HEK293 (cell line): ENCODE measurements around the gene HIGD1A.
A peak's percentile ranks its signal among the peaks of the same experiment; 100 is the strongest.

Experiments used
- CTCF ChIA-PET: fragments of 350-600 bp; formaldehyde crosslinking; extraction: SDS; loops from one replicate; lab custom pipeline; 2021; ENCODE audit warnings: antibody characterized with exemption; lab: Yijun Ruan, JAX
- POLR2A ChIA-PET: fragments of 300-600 bp; formaldehyde crosslinking; extraction: SDS; loops from one replicate; lab custom pipeline; 2020; ENCODE audit warnings: antibody characterized with exemption, inconsistent platforms; lab: Yijun Ruan, JAX
- H3K27ac ChIP-seq: fragments of 200-500 bp; sonication (Bioruptor generic); 2 replicates; pipeline ENCODE4 v1.5.1; 2014; ENCODE audit warnings: low read depth, low read length, control low read depth, inconsistent platforms; ENCODE audit errors: extremely low read depth
- H3K36me3 ChIP-seq, 2 experiments: fragments of 200-500 bp in 1 of 2; sonication (Bioruptor generic) in 1 of 2; 1 replicate in 1 of 2; 2 replicates in 1 of 2; pipeline ENCODE4 v1.5.1; 2014 to 2017; ENCODE audit warnings: inconsistent platforms in 2 of 2, low read length in 2 of 2; ENCODE audit not compliant: control insufficient read depth in 2 of 2, insufficient read depth in 1 of 2
- H3K4me1 ChIP-seq: fragments of 200-500 bp; sonication (Bioruptor generic); 2 replicates; pipeline ENCODE4 v1.5.1; 2014; ENCODE audit warnings: mild to moderate bottlenecking, low read length, inconsistent platforms; ENCODE audit not compliant: control insufficient read depth, insufficient read depth
- H3K4me3 ChIP-seq: 2 replicates; pipeline ENCODE4 v1.5.1; 2011; ENCODE audit warnings: low read depth, mild to moderate bottlenecking, control low read depth, low read length, moderate library complexity
- H3K9me3 ChIP-seq: fragments of 200-500 bp; sonication (Bioruptor generic); 2 replicates; pipeline ENCODE4 v1.5.1; 2014; ENCODE audit warnings: low read depth, low read length, inconsistent platforms; ENCODE audit not compliant: control insufficient read depth, insufficient read depth
- GLI2 ChIP-seq: fragments of 450-650 bp; formaldehyde crosslinking; IDR thresholded peaks from 2 replicates; pipeline ENCODE4; 2017; ENCODE audit warnings: missing biosample characterization, missing genetic modification characterization, low read depth, borderline replicate concordance
- SCRT2 ChIP-seq: fragments of 450-650 bp; formaldehyde crosslinking; IDR thresholded peaks from 2 replicates; pipeline ENCODE4 v1.5.1; 2016; ENCODE audit warnings: missing biosample characterization, missing genetic modification characterization
- ZBTB48 ChIP-seq: fragments of 450-650 bp; formaldehyde crosslinking; IDR thresholded peaks from 2 replicates; pipeline ENCODE4 v1.5.1; 2016; ENCODE audit warnings: missing biosample characterization, missing genetic modification characterization
- ZBTB8A ChIP-seq: fragments of 450-650 bp; formaldehyde crosslinking; IDR thresholded peaks from 2 replicates; pipeline ENCODE4 v1.5.1; 2016; ENCODE audit warnings: missing biosample characterization, missing genetic modification characterization
- ZEB2 ChIP-seq: fragments of 450-650 bp; formaldehyde crosslinking; IDR thresholded peaks from 2 replicates; pipeline ENCODE4 v1.5.1; 2016; ENCODE audit warnings: missing biosample characterization, missing genetic modification characterization
- ZFP41 ChIP-seq: fragments of 450-650 bp; formaldehyde crosslinking; IDR thresholded peaks from 2 replicates; pipeline ENCODE4 v1.5.1; 2016; ENCODE audit warnings: missing biosample characterization, missing genetic modification characterization, borderline replicate concordance
- ZNF133 ChIP-seq: fragments of 450-650 bp; formaldehyde crosslinking; IDR thresholded peaks from 2 replicates; pipeline ENCODE4 v1.5.1; 2016; ENCODE audit warnings: missing biosample characterization, missing genetic modification characterization
- ZNF140 ChIP-seq: fragments of 450-650 bp; formaldehyde crosslinking; IDR thresholded peaks from 2 replicates; pipeline ENCODE4 v1.5.1; 2016; ENCODE audit warnings: missing biosample characterization, missing genetic modification characterization
- ZNF175 ChIP-seq: fragments of 450-650 bp; formaldehyde crosslinking; IDR thresholded peaks from 2 replicates; pipeline ENCODE4 v1.5.1; 2016; ENCODE audit warnings: missing biosample characterization, missing genetic modification characterization
- ZNF2 ChIP-seq: fragments of 450-650 bp; formaldehyde crosslinking; IDR thresholded peaks from 2 replicates; pipeline ENCODE4 v1.5.1; 2016; ENCODE audit warnings: missing biosample characterization, missing genetic modification characterization
- ZNF214 ChIP-seq: fragments of 450-650 bp; formaldehyde crosslinking; IDR thresholded peaks from 2 replicates; pipeline ENCODE4 v1.5.1; 2017; ENCODE audit warnings: missing biosample characterization, mild to moderate bottlenecking, missing genetic modification characterization, borderline replicate concordance
- ZNF350 ChIP-seq: fragments of 450-650 bp; formaldehyde crosslinking; IDR thresholded peaks from 2 replicates; pipeline ENCODE4 v1.5.0; 2017; ENCODE audit warnings: missing biosample characterization, mild to moderate bottlenecking, missing genetic modification characterization
- ZNF37A ChIP-seq: fragments of 450-650 bp; IDR thresholded peaks from 2 replicates; pipeline ENCODE4 v1.5.1; 2018; ENCODE audit warnings: missing biosample characterization, missing genetic modification characterization
- ZNF433 ChIP-seq: fragments of 450-650 bp; formaldehyde crosslinking; IDR thresholded peaks from 2 replicates; pipeline ENCODE4 v1.5.1; 2016; ENCODE audit warnings: missing biosample characterization, missing genetic modification characterization, low read depth
- ZNF510 ChIP-seq: fragments of 450-650 bp; formaldehyde crosslinking; IDR thresholded peaks from 2 replicates; pipeline ENCODE4 v1.5.1; 2018; ENCODE audit warnings: mild to moderate bottlenecking, missing genetic modification characterization, missing biosample characterization; ENCODE audit not compliant: insufficient replicate concordance
- ZNF555 ChIP-seq: fragments of 450-650 bp; formaldehyde crosslinking; conservative IDR thresholded peaks from 2 replicates; pipeline ENCODE4 v1.5.1; 2017; ENCODE audit warnings: missing biosample characterization, mild to moderate bottlenecking, missing genetic modification characterization, inconsistent platforms
- ZNF623 ChIP-seq: fragments of 450-650 bp; formaldehyde crosslinking; IDR thresholded peaks from 2 replicates; pipeline ENCODE4 v1.5.1; 2016; ENCODE audit warnings: missing biosample characterization, missing genetic modification characterization
- ZNF629 ChIP-seq: fragments of 450-650 bp; formaldehyde crosslinking; IDR thresholded peaks from 2 replicates; pipeline ENCODE4 v1.5.1; 2017; ENCODE audit warnings: missing biosample characterization, missing genetic modification characterization
- ZNF677 ChIP-seq: fragments of 450-650 bp; IDR thresholded peaks from 2 replicates; pipeline ENCODE4 v1.5.0; 2018; ENCODE audit warnings: missing biosample characterization, mild to moderate bottlenecking, missing genetic modification characterization, moderate library complexity
- ZNF830 ChIP-seq: fragments of 450-650 bp; IDR thresholded peaks from 2 replicates; pipeline ENCODE4 v1.5.0; 2018; ENCODE audit warnings: missing biosample characterization, missing genetic modification characterization, low read depth, mild to moderate bottlenecking, moderate library complexity
- ZNF837 ChIP-seq: fragments of 450-650 bp; formaldehyde crosslinking; IDR thresholded peaks from 2 replicates; pipeline ENCODE4 v1.5.1; 2016; ENCODE audit warnings: missing biosample characterization, missing genetic modification characterization
- ZNF843 ChIP-seq: fragments of 450-650 bp; formaldehyde crosslinking; IDR thresholded peaks from 2 replicates; pipeline ENCODE4 v1.5.1; 2016; ENCODE audit warnings: missing biosample characterization, missing genetic modification characterization
- TF ChIP-seq, protein P1 (sequence below): fragments of 450-650 bp; formaldehyde crosslinking; IDR thresholded peaks from 2 replicates; pipeline ENCODE4 v1.5.1; 2016; ENCODE audit warnings: missing biosample characterization, missing genetic modification characterization
- TF ChIP-seq, protein P2 (sequence below): fragments of 450-650 bp; formaldehyde crosslinking; IDR thresholded peaks from 2 replicates; pipeline ENCODE4 v1.5.1; 2016; ENCODE audit warnings: missing biosample characterization, missing genetic modification characterization
- TF ChIP-seq, protein P3 (sequence below): fragments of 450-650 bp; formaldehyde crosslinking; IDR thresholded peaks from 2 replicates; pipeline ENCODE4 v1.5.1; 2016; ENCODE audit warnings: missing biosample characterization, missing genetic modification characterization
- TF ChIP-seq, protein P4 (sequence below): fragments of 450-650 bp; formaldehyde crosslinking; IDR thresholded peaks from 2 replicates; pipeline ENCODE4 v1.5.1; 2017; ENCODE audit warnings: missing biosample characterization, missing genetic modification characterization

HIGD1A gene

DNA sequence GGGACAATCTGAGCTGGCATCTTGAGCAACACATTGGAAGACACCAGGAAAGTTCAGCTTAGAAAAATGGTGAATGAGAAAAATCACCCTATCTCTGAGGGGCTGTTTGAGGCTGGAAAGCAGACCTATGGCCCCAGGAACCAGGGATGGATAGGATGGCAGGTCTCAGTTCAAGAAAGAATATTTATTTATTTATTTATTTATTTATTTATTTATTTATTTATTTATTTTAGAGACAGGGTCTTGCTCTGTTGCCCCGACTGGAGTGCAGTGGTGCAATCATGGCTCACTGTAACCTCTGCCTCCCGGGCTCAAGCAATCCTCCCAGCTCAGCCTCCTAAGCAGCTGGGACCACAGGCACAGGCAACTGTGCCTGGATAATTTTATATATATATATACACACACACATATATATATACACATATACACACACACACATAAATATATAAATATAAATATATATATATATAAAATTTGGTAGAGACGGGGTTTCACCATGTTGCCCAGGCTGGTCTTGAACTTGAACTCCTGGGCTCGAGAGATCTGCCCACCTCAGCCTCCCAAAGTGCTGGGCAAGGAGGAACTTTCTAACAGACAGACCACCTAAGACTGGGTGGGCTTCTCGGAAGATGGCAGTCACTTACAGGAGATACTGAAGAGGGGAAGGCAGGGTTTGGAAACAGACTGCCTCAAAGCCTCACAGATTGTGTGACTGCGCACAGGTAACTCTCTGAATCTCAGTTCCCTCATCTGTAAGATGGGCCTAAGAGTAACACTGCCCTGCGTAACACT lies 60.9 kb downstream of the HIGD1A start (continued):
- 0 out of 2 replicates have a peak, but pooled peaks have one; percentile 31 for TF ChIP-seq ZBTB8A (tag by site-specific recombination)
- no peak for TF ChIP-seq ZNF350 (tag by site-specific recombination)
- TF ChIP-seq ZNF843 = no peak
- TF ChIP-seq ZNF555 = peak; percentile 39
- TF ChIP-seq ZNF623 (tag by site-specific recombination) = peak; percentile 31; the same call in 1 of the 2 replicates
- TF ChIP-seq, protein P1, sequence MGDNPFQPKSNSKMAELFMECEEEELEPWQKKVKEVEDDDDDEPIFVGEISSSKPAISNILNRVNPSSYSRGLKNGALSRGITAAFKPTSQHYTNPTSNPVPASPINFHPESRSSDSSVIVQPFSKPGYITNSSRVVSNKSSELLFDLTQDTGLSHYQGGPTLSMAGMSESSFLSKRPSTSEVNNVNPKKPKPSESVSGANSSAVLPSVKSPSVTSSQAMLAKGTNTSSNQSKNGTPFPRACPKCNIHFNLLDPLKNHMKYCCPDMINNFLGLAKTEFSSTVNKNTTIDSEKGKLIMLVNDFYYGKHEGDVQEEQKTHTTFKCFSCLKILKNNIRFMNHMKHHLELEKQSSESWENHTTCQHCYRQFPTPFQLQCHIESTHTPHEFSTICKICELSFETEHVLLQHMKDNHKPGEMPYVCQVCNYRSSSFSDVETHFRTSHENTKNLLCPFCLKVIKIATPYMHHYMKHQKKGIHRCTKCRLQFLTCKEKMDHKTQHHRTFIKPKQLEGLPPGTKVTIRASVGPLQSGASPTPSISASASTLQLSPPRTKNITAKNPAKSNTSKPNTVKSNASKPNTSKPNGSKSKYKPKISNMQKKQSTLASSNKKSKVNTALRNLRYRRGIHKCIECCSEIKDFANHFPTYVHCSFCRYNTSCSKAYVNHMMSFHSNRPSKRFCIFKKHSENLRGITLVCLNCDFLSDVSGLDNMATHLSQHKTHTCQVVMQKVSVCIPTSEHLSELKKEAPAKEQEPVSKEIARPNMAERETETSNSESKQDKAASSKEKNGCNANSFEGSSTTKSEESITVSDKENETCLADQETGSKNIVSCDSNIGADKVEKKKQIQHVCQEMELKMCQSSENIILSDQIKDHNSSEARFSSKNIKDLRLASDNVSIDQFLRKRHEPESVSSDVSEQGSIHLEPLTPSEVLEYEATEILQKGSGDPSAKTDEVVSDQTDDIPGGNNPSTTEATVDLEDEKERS (tag by site-specific recombination) = no peak
- TF ChIP-seq ZNF677 (tag by site-specific recombination) = no peak
- TF ChIP-seq ZBTB48 (tag by site-specific recombination) = no peak

DNA sequence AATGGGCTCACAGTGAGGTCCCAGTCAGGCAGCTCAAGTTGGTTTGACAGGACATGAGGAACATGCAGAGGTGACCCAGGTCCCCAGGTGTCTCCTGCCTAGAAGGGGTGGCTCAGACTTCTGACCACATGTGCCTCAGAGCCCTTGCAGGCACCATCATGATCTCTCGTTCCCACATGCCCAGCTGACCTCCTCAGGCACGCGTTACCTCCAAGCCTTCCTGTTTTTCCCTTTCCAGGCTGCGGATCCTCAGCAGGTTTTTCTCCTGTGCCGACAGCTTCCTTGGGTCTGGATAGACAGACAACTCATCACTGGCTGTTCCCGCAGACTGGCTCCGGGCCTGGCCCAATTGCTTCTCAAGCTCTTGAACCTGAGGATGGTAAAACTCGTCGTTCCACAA lies 61.6 kb downstream of the HIGD1A start:
- H3K36me3 ChIP-seq = no peaks in the 10 kb centered on the region
- H3K4me3 ChIP-seq = no peak overlapping the region
- POLR2A ChIA-PET = no interaction called here
- no peaks in the 10 kb centered on the region for H3K9me3 ChIP-seq
- H3K4me1 ChIP-seq = no peaks in the 10 kb centered on the region
- H3K27ac ChIP-seq = no peak overlapping the region
- CTCF ChIA-PET = interaction anchor here (0.6 to 0.8 kb wide), 2 partner anchors 140 to 196 kb away, joined by 3 to 6 read pairs; no protein-coding TSS in a partner anchor
- TF ChIP-seq ZFP41 (tag by site-specific recombination) = no peak
- TF ChIP-seq, protein P2, sequence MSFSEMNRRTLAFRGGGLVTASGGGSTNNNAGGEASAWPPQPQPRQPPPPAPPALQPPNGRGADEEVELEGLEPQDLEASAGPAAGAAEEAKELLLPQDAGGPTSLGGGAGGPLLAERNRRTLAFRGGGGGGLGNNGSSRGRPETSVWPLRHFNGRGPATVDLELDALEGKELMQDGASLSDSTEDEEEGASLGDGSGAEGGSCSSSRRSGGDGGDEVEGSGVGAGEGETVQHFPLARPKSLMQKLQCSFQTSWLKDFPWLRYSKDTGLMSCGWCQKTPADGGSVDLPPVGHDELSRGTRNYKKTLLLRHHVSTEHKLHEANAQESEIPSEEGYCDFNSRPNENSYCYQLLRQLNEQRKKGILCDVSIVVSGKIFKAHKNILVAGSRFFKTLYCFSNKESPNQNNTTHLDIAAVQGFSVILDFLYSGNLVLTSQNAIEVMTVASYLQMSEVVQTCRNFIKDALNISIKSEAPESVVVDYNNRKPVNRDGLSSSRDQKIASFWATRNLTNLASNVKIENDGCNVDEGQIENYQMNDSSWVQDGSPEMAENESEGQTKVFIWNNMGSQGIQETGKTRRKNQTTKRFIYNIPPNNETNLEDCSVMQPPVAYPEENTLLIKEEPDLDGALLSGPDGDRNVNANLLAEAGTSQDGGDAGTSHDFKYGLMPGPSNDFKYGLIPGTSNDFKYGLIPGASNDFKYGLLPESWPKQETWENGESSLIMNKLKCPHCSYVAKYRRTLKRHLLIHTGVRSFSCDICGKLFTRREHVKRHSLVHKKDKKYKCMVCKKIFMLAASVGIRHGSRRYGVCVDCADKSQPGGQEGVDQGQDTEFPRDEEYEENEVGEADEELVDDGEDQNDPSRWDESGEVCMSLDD (tag by site-specific recombination) = no peak

DNA sequence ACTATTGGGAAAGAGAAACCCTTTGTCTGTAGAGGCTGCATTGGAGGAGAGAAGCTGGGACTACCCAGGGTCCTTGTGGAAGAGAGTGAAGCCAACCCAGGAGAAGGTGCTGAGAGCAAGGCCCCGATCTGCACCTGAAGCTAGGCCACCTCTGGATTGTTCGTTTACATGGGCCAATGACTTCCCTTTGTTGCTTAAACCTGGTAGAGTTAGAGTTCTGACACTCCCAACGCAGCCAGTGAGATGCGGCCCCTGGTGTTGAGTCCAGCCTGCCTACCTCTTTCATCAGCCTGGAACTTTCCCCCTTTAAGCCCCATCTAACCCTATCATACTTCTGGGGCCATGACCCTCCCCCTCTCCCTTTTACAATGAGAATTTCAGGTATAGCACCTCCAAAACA lies 62.0 kb downstream of the HIGD1A start:
- ChIA-PET CTCF (interaction anchor here (0.6 kb wide), 1 partner anchor 140 kb away, joined by 6 read pairs; no protein-coding TSS in a partner anchor), POLR2A (no interaction called here)
- Histone ChIP-seq H3K9me3 (no peaks in the 10 kb centered on the region), H3K27ac (no peak overlapping the region), H3K4me1 (no peaks in the 10 kb centered on the region), H3K36me3 (no peaks in the 10 kb centered on the region), H3K4me3 (no peak overlapping the region)
- TF ChIP-seq GLI2 (tag by site-specific recombination) (no peak), ZNF2 (no peak), ZNF510 (tag by site-specific recombination) (no peak), ZNF629 (no peak), ZEB2 (no peak), ZNF830 (tag by site-specific recombination) (no peak), ZNF133 (tag by site-specific recombination) (no peak), ZNF140 (tag by site-specific recombination) (no peak), SCRT2 (tag by site-specific recombination) (no peak), ZNF433 (tag by site-specific recombination) (no peak), ZNF214 (no peak), ZNF37A (no peak), ZNF175 (tag by site-specific recombination) (no peak), ZNF837 (tag by site-specific recombination) (no peak)
- TF ChIP-seq, protein P3, sequence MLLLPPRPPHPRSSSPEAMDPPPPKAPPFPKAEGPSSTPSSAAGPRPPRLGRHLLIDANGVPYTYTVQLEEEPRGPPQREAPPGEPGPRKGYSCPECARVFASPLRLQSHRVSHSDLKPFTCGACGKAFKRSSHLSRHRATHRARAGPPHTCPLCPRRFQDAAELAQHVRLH (tag by site-specific recombination) = no peak
- TF ChIP-seq, protein P4, sequence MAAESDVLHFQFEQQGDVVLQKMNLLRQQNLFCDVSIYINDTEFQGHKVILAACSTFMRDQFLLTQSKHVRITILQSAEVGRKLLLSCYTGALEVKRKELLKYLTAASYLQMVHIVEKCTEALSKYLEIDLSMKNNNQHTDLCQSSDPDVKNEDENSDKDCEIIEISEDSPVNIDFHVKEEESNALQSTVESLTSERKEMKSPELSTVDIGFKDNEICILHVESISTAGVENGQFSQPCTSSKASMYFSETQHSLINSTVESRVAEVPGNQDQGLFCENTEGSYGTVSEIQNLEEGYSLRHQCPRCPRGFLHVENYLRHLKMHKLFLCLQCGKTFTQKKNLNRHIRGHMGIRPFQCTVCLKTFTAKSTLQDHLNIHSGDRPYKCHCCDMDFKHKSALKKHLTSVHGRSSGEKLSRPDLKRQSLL = no peak
